Dendritic cell treated with granulocyte-macrophage colony-stimulating factor and Interleukin-4, amounts not matched to agents 40 ng/mL and 50 ng/mL, for 4 days (primary cell): ENCODE data around the gene LOC101059915.
"Not testable (repeated sequence)": the region's sequence is repeated elsewhere in the genome, so short reads cannot be mapped to it uniquely, and the experiment has no call there.

Experiments
- H3K27ac Mint-ChIP-seq: one replicate; pipeline ENCODE4 v1.8.0; 2022; ENCODE audit warnings: mild to moderate bottlenecking, mixed read lengths
- H3K27me3 Mint-ChIP-seq: one replicate; pipeline ENCODE4 v1.8.0; 2022; ENCODE audit warnings: mild to moderate bottlenecking, mixed read lengths
- H3K36me3 Mint-ChIP-seq: one replicate; pipeline ENCODE4 v1.8.0; 2022; ENCODE audit warnings: low read depth, mixed read lengths
- H3K4me1 Mint-ChIP-seq: one replicate; pipeline ENCODE4 v1.8.0; 2022; ENCODE audit warnings: low read depth, mixed read lengths
- H3K4me3 Mint-ChIP-seq: one replicate; pipeline ENCODE4 v1.8.0; 2022; ENCODE audit warnings: mild to moderate bottlenecking, moderate library complexity, mixed read lengths
- H3K9me3 Mint-ChIP-seq: one replicate; pipeline ENCODE4 v1.8.0; 2022; ENCODE audit warnings: mixed read lengths
- intact Hi-C: fragments of 100-400 bp; cut with micrococcal nuclease; formaldehyde crosslinking; loops from one replicate; pipeline ENCODE4 v1.15.0; 2022

Gene LOC101059915

GRCh38 chrX:71718185-71718584 lies 50.8 kb downstream of the LOC101059915 start, which contains the start of gene CXorf49:
Gene CXorf49 (minus strand): TSS chrX:71718285. CDS start chrX:71718151, 134 bp downstream.
- H3K27me3 Mint-ChIP-seq, H3K4me3 Mint-ChIP-seq, H3K27ac Mint-ChIP-seq, H3K9me3 Mint-ChIP-seq, H3K36me3 Mint-ChIP-seq, intact Hi-C loops, H3K4me1 Mint-ChIP-seq: not testable (repeated sequence)

GRCh38 chrX:71719195-71719594 lies 51.8 kb downstream of the LOC101059915 start:
- H3K27ac Mint-ChIP-seq, H3K36me3 Mint-ChIP-seq, H3K27me3 Mint-ChIP-seq, H3K4me3 Mint-ChIP-seq, H3K9me3 Mint-ChIP-seq, intact Hi-C loops, H3K4me1 Mint-ChIP-seq: not testable (repeated sequence)

DNA sequence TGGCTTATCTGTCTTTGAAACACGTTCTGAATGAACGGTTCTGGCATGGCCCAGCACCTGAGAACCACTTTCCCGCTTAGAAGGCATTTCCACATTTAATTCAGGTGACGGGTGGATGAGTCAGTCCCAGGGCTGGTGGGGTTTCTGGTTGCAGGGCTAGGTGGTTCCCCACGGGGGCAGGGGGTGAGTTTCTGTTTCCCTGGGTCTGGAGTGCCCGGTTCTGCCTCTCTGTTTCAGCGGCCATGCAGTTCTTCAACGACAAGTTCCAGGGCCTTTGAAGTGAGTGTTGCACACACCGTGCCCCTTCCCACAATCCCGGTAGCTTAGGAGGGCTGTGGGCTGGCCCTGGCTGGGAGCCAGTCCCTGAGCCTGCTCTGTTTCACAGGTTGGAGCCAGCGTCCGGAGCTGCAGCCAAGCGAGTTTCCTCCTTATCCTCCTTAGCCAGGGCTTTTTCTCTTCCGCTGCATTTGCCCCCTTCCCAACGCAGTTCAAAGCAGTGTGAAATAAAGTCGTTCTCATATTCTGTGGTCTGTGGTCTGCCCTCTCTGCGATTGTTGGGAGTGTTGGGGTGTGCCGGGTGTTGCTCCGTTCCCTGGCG lies 53.0 kb downstream of the LOC101059915 start:
- H3K27me3 Mint-ChIP-seq, H3K4me3 Mint-ChIP-seq, H3K9me3 Mint-ChIP-seq, H3K4me1 Mint-ChIP-seq, H3K27ac Mint-ChIP-seq, H3K36me3 Mint-ChIP-seq, intact Hi-C loops: not testable (repeated sequence)
